ENCODE results near the gene VASH2.
"Not testable (repeated sequence)": the region's sequence is repeated elsewhere in the genome, so short reads cannot be mapped to it uniquely, and the experiment has no call there.

Gene VASH2

DNA sequence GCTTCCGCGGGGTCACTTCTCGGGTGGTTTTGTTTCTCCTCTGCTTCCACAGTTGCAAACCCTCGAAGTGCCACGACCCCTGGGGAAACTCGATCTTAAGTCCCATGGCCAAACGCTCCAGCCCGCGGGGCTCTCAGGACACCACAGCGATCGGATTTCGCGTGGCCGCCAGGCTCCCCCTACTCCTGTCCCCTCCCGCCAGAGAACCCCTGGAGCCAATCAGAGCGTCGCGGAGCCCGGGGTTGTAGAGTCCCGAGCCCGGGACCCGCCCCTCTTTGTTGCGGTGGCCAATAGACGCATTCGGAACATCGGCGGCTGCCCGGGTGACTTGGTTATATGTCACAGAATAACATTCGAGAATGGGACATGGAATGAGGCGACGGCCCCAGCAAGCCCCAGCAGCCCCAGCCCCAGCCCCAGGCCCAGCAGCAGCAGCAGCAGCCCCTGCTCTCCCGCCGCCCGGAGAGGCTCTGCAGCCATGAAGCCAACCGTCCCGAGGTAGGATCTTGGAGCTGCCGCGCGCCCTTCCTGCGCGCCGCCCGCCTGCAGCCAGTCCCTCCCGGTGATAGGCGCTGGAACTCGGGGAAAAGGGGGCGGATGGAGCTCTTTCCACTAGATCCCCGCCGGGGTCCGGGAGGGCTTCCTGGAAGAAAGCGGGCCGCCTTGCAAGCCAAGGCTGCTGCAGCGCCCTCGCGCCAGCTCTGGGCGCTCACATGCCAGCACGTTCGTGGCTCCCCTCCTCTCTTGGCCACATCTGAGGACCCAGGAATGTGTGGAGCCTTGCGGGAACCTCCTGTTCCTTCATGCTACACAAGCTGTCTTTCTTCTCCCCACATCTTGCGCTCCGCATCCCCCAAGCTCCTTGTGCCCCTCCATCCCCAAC is at the start of gene VASH2:
Gene VASH2 (plus strand): TSS at position 299 of the 883 bp plus-strand sequence. CDS start 1,002 bp downstream, outside the sequence.
- peak; percentile 94 for DNase-seq (ENCODE audit: low spot score)

GRCh38 chr1:212901290-212901689 is 49.1 kb upstream of the VASH2 start:
- DNase-seq (ENCODE audit: low spot score) = no peak

GRCh38 chr1:212902054-212902453 is 48.3 kb upstream of the VASH2 start:
- DNase-seq (ENCODE audit: low spot score) = no peak

DNA sequence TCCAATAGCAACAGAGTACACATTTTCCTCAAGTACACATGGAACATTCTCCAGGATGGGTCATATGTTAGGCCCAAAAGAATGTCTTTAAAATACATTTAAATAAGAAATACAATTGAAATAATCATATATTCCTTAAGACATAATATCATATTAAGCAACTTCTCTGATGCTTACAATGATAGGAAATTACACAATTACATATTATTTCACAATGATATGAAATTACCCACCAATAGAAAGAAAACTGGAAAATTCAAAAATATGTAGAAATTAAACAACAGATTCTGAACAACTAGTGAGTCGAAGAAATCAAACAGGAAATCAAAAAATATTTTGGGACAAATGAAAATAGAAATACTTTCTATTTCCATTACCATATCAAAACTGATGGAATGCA is 46.7 kb upstream of the VASH2 start:
- DNase-seq (ENCODE audit: low spot score) = no peak

DNA sequence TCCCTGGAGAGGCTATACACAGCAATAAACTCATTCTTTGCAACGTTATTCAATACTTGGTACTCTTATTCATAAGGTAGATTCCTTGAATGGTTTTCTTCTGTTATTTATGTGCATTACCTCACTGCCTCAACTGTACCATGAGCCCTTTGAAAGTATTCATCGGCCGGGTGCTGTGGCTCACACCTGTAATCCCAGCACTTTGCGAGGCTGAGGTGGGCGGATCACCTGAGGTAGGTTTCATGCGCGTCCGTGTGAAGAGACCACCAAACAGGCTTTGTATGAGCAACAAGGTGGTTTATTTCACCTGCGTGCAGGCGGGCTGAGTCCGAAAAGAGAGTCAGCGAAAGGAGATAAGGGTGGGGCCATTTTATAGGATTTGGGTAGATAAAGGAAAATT is 42.3 kb upstream of the VASH2 start:
- not testable (repeated sequence) for DNase-seq (ENCODE audit: low spot score)

DNA sequence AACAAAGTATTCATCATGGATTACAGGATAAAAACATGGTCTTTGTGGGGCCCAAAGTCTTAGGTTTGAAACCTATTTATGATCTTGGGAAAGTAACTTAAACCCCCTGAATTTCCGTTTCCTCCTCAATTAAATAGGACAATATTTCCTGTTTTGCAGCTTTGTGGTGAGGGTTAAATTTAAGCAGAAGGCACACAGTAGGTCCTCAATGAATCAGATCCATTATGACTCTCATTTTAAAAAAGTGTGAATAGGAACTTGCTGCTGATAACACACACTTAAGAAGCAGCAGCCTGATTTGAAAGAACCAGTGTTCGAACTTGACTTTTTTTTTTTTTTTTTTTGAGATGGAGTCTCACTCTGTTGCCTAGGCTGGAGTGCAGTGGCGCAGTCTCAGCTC is 41.4 kb upstream of the VASH2 start:
- DNase-seq (ENCODE audit: low spot score) = no peak

GRCh38 chr1:212909652-212910063 is 40.7 kb upstream of the VASH2 start:
- DNase-seq (ENCODE audit: low spot score) = no peak

- not testable (repeated sequence) for DNase-seq (ENCODE audit: low spot score)
Observed at GRCh38 chr1:212910213-212910612, 40.1 kb upstream of the VASH2 start.

DNA sequence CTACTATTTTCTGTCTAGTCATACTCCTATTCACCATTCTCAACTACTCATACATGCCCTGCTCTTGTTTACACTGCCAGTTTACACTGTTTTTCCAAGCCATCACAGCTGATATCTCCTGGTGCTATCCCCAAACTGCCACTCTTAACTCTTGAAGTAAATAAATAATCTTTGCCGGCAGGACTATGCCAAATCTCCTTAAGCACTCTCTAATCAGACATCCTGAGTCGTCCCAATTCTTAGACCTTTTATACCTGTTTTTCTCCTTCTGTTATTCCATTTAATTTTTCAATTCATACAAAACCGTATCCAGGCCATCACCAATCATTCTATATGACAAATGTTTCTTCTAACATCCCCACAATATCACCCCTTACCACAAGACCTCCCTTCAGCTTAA is 36.7 kb upstream of the VASH2 start:
- DNase-seq (ENCODE audit: low spot score) = not testable (repeated sequence)

DNA sequence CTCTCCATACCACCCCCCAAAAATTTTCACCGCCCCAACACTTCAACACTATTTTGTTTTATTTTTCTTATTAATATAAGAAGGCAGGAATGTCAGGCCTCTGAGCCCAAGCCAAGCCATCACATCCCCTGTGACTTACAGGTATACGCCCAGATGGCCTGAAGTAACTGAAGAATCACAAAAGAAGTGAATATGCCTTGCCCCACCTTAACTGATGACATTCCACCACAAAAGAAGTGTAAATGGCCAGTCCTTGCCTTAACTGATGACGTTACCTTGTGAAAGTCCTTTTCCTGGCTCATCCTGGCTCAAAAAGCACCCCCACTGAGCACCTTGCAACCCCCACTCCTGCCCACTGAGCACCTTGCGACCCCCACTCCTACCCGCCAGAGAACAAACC is 36.2 kb upstream of the VASH2 start:
- not testable (repeated sequence) for DNase-seq (ENCODE audit: low spot score)

DNA sequence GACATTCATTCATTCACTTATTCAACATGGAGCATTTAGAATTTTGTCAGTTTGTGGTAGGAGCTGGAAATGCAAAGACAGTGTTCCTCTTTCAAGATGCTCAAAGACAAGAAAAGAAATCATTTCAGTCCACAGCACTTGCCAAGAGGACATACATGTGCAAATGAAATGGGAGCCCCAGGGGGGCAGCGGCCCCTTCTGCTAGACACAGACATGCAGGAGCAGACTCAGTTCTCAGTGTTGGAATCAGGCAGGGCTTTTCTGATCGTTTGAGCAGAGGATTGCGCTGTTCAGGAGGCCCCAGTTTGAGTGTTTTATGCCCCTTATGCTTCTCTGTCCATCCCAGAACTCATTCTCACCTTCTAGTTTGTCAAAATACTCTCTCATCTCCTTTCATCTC is 35.6 kb upstream of the VASH2 start:
- no peak for DNase-seq (ENCODE audit: low spot score)

DNA sequence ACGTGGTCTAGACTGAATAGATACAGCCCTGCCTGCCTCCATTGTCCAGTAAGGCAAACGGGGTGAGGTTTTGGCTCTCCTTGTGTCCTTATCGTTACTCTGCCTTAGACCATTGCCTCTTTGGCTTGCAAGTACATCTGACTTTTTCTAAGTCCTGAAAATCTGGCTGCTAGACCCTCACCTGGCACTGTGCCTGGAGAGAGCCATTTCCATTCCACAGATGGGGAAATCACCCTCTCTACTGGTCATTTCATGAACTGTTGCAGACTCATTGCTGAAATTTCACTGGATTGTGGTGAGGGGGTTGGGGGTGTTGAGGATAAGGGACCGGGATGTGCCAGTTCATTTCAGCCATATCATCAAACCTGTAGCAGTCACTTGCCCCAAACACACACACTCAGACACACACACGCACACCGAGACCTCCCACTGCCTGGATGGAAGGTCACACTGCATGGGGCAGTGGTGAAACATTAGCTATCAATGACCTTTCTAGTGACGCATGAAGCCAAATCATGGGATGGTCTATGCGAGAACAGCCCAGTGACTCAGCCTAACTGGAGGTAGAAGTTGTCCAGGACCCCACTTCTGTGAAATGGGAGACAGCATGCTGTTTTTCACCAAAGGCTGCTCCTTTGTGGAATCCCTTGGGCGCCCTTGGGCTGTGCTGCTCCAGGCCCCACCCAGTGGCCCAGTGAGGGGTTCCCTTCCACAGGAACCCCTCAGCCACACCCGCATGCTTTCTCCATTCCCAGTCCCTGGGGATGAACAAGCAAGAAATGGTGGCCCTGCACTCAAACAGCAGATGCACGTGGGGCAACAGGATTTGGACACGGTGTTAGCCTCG is 34.9 kb upstream of the VASH2 start:
- DNase-seq (ENCODE audit: low spot score) = peak; percentile 47

- DNase-seq (ENCODE audit: low spot score) = no peak
Observed at GRCh38 chr1:212916481-212917133, 33.7 kb upstream of the VASH2 start.

- DNase-seq (ENCODE audit: low spot score) = no peak
Observed at GRCh38 chr1:212917134-212917485, 33.2 kb upstream of the VASH2 start.

DNA sequence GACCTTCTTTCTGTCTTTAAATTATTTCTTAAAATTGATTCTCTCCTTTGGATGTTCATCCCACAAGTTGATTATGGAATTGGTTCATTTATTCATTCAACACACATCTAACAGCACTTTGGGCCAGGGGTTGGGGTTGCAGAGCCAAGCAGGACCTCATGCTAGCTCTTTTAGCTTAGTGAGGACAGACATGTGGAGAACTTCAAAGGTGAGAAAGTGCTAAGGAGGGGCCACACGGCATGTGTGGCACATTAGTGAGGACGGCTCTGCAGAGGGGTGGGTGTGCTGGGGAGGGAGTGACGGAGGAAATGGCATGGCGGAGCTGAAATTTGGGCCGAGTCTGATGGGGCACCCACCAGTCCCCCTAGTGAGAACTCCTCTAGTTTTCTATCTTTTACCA is 32.5 kb upstream of the VASH2 start:
- no peak for DNase-seq (ENCODE audit: low spot score)

- no peak for DNase-seq (ENCODE audit: low spot score)
Observed at GRCh38 chr1:212918824-212919223, 31.5 kb upstream of the VASH2 start.

DNA sequence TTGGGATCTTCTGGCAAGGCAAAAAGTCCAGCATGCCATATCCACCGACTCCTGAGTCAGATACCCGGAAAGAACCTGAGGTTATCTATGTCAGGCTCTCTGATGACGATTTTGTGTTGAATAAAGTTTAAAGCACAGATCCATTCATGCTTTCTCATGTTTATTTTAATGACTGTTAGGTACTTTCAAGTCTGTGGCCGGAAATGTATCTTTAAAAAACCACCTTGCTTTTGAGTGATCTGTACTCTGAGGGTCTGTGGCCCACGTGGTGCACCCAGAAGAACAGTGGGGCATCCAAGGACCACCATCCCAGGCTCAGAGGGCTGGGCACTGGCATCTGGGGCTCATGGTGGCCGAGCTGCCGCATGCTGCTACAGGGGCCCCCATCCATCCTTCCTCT is 30.1 kb upstream of the VASH2 start:
- DNase-seq (ENCODE audit: low spot score) = no peak

DNA sequence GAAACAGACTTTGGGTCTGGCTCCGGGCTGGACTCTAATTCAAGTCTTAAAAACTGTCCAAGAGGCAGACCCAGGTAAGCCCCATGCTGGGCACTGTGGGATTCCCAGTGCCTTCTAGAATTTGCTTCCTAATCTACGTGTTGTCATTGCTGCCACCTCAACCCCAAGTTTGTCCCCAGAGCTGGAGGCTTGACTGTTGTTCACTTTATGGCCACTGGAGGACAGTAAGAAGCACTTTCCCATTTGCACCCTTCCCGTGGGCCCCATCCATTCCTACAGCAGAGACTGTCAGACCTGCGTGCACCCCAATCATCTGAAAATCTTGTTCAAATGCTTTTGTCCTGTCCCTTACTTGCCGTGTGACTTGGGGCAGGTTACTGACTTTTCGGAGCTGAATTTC is 29.4 kb upstream of the VASH2 start:
- DNase-seq (ENCODE audit: low spot score) = no peak

DNA sequence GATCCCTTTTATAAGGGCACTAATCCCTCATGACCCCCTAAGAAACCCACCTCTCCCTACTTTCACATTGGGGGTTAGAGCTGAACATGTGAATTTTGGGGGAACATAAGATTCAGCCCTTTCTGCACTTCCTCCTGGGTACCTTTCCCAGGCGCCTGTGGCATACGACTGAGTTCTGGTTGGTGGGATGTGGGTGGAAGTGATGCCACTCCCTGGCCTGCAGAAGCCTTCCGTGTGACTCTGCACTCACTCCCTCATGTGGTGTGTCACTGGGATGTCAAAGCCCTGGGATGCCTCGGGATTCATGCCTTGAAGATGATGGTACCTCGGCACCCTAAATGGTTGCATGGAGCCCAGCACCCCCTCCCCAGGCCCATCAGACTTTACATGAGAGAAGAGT is 28.3 kb upstream of the VASH2 start:
- DNase-seq (ENCODE audit: low spot score) = no peak

DNA sequence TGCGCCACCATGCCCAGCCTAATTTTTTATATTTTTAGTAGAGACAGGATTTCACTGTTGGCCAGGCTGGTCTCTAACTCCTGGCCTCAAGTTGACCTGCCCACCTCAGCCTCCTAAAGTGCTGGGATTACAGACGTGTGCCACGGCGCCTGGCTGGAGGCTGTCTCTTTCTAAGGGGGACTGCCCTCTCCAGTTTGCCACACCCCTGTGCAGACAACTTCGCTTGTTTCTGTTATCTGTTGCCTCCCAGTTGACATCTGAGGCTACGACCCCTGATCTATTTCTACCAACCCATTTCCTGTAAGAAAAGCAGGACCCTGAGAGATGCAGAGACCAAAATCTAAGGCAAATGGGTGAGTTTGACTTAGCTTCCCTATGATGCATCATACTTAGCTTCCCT is 24.0 kb upstream of the VASH2 start:
- DNase-seq (ENCODE audit: low spot score) = no peak

DNA sequence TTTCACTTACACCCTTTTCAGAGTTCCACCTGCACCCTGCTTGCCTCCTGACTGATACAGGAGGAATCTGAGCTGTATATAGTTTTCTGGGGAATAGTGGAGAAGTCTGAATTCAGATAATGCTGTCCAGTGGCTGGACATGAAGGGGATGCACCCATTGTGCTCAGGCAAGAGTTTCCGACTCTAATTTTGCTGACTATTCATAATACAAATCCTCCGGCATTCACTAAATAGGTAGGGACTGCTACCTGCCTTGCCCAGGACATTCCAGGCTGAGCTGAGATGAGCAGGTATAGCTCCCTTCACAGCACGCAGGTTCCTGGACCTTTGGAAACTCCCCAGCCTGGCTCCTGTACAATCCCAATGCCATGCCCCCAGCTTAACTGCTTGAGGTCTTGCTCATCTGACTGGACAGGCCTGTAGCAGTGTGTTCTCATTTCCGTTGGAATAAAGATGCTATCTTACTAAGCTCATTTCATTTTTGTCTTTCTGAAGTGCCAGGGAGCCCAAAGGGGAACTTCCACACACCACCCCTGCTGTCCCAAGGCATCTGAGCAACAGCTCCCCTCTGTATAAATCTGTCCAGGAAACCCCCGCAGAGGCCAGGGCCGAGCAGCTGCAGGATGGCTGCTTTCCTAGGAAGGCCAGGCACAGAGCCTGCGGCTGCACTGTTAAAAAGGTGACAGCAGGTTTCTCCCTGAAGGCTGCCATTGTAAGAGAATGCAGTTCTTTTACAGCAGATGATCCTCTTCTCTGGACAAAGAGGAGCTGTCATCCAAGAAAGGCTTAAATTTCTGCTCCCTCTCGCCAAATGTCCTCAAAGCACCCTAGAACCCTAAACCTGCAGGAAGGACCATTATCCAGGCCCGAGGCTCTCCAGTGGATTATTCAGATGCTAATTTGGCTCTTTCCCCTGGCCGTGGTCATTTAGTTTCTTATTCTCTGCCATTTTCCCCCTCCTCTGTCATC is 21.7 kb upstream of the VASH2 start:
- no peak for DNase-seq (ENCODE audit: low spot score)

Measured in HuH-7.5 (cell line).